ENCODE data around the gene CACNB2. TPM values are rescaled to one million over a fixed set of nuclear protein-coding genes. Genes with fewer than 3 reads are reported as not detected.

The CACNB2 gene
- total RNA-seq, 1 donor from 2014 or later, result 1.1 TPM

GRCh38 chr10:18332048-18332447, 191.8 kb downstream of the CACNB2 start:
- H3K27me3 Mint-ChIP-seq (ENCODE audit: low read depth), result no peaks in the 10 kb centered on the region
- no peak for DNase-seq (ENCODE audit: low spot score)
- no peaks in the 10 kb centered on the region for H3K36me3 Mint-ChIP-seq (ENCODE audit: low read depth)
- H3K27ac Mint-ChIP-seq, result no peak overlapping the region
- H3K4me3 Mint-ChIP-seq (ENCODE audit: low read depth), result no peak overlapping the region
- H3K9me3 Mint-ChIP-seq, result no peaks in the 10 kb centered on the region
- intact Hi-C loops (cut with micrococcal nuclease), result no loop called here
- no peaks in the 10 kb centered on the region for H3K4me1 Mint-ChIP-seq (ENCODE audit: low read depth)

- no peak for DNase-seq (ENCODE audit: low spot score)
- Mint-ChIP-seq H3K9me3 (no peaks in the 10 kb centered on the region), H3K4me1 (ENCODE audit: low read depth) (no peaks in the 10 kb centered on the region), H3K36me3 (ENCODE audit: low read depth) (no peaks in the 10 kb centered on the region), H3K27me3 (ENCODE audit: low read depth) (no peaks in the 10 kb centered on the region), H3K27ac (no peak overlapping the region), H3K4me3 (ENCODE audit: low read depth) (no peak overlapping the region)
- intact Hi-C loops (cut with micrococcal nuclease), result no loop called here
These were observed 192.3 kb downstream of the CACNB2 start for GRCh38 chr10:18332484-18332883.

- Mint-ChIP-seq H3K36me3 (ENCODE audit: low read depth) (no peaks in the 10 kb centered on the region), H3K27me3 (ENCODE audit: low read depth) (no peaks in the 10 kb centered on the region), H3K4me3 (ENCODE audit: low read depth) (no peak overlapping the region)
These were observed 193.4 kb downstream of the CACNB2 start for GRCh38 chr10:18333621-18334020.

DNA sequence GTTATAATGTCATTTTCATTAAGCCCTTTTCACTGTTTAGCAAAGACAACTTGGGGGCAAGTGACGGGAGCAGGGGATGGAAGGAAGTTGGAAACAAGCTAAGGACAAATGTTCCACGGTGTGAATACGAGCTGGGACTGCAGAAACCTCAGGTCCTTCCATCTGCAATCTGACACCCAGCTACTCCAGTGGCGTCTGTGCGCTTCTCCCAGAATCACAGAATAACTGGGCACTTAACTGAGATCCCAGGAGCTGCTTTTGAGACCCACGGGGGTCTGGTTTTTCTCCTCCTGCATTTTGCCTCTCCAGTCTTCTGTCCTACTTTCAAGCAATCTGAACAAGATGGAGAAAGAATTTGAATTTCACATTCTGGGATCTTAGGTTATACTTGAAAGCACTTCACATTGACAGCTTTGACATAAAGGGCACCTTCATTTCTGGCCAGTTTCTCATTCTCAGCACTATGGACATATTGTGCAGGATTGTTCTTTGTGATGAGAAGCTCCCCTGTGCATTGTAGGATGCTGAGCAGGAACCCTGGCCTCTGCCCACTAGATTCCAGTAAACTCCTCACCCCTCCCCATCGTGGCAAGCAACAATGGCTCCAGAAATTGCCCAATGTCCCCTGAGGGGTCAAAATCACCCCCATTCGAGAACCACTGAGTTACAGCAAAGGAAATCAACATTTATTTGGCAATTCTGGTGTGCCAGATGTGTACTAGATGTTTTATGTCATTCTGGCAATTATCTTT, 194.1 kb downstream of the CACNB2 start:
- Mint-ChIP-seq H3K4me1 (ENCODE audit: low read depth) (no peaks in the 10 kb centered on the region), H3K36me3 (ENCODE audit: low read depth) (no peaks in the 10 kb centered on the region), H3K9me3 (no peaks in the 10 kb centered on the region), H3K27me3 (ENCODE audit: low read depth) (no peaks in the 10 kb centered on the region), H3K4me3 (ENCODE audit: low read depth) (no peak overlapping the region), H3K27ac (no peak overlapping the region)
- intact Hi-C loops (cut with micrococcal nuclease), result no loop called here
- DNase-seq (ENCODE audit: low spot score), result no peak

More at GRCh38 chr10:18333621-18334020, 193.4 kb downstream of the CACNB2 start:
- intact Hi-C loops (cut with micrococcal nuclease), result no loop called here
- no peak for DNase-seq (ENCODE audit: low spot score)
- H3K4me1 Mint-ChIP-seq (ENCODE audit: low read depth), result no peaks in the 10 kb centered on the region
- no peaks in the 10 kb centered on the region for H3K9me3 Mint-ChIP-seq
- H3K27ac Mint-ChIP-seq, result no peak overlapping the region

DNA sequence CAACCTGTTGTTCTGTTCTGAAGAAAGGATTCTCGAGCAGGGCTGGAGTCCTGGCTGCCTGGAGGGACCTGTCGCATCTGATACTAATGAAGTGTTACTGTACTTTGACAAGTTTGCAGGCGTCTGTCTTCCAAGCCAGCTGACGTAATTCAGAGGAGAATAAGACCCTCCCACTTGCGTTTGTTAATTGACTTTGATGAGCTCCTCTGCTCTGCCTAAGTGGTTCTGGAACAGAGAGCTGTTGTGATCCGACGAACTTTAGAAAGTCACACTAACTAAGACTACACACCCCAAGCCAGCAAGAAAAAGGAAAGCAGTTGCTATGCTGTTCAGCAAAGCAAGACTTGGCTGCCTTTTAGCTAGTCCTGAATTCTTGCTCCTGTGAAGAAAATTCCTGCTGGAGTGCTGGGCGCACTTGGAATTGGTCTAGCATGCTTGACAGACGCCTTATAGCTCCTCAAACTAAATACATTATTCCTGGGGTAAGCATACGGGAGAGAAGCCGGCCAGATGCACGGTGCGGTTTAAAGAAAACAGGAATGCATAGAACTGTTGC, 200.3 kb downstream of the CACNB2 start:
- Mint-ChIP-seq H3K9me3 (no peaks in the 10 kb centered on the region), H3K27me3 (ENCODE audit: low read depth) (no peaks in the 10 kb centered on the region), H3K36me3 (ENCODE audit: low read depth) (no peaks in the 10 kb centered on the region), H3K4me1 (ENCODE audit: low read depth) (no peaks in the 10 kb centered on the region), H3K4me3 (ENCODE audit: low read depth) (no peak overlapping the region), H3K27ac (no peak overlapping the region)
- intact Hi-C loops (cut with micrococcal nuclease), result no loop called here
- no peak for DNase-seq (ENCODE audit: low spot score)

GRCh38 chr10:18341055-18341454, 200.8 kb downstream of the CACNB2 start:
- Mint-ChIP-seq H3K27ac (no peak overlapping the region), H3K4me1 (ENCODE audit: low read depth) (no peaks in the 10 kb centered on the region)
- intact Hi-C loops (cut with micrococcal nuclease), result no loop called here

DNA sequence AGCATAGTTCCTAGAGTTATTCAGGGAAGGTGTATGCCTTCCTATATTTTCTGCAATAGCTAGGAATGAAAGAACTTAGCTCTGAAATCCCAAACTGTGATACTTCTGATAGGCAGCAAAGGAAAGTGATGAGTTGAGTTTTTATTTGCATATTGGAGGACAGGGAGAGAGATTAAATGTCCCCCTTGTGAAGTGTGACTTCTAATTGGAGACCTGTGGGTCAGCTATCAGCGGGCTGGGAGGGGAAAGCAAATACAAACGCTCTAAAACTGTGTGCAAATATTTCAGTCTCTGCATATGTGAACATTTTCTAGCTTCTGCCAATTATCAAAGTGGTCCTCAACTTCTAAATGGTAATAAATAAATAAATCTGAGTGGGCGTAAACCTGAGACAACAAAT, 203.3 kb downstream of the CACNB2 start:
- intact Hi-C loops (cut with micrococcal nuclease), result no loop called here
- no peak overlapping the region for H3K27ac Mint-ChIP-seq
- no peak for DNase-seq (ENCODE audit: low spot score)
- H3K36me3 Mint-ChIP-seq (ENCODE audit: low read depth), result no peaks in the 10 kb centered on the region
- H3K27me3 Mint-ChIP-seq (ENCODE audit: low read depth), result no peaks in the 10 kb centered on the region
- no peaks in the 10 kb centered on the region for H3K9me3 Mint-ChIP-seq
- no peaks in the 10 kb centered on the region for H3K4me1 Mint-ChIP-seq (ENCODE audit: low read depth)
- H3K4me3 Mint-ChIP-seq (ENCODE audit: low read depth), result no peak overlapping the region

More at GRCh38 chr10:18341055-18341454, 200.8 kb downstream of the CACNB2 start:
- H3K27me3 Mint-ChIP-seq (ENCODE audit: low read depth), result no peaks in the 10 kb centered on the region
- no peak overlapping the region for H3K4me3 Mint-ChIP-seq (ENCODE audit: low read depth)
- H3K36me3 Mint-ChIP-seq (ENCODE audit: low read depth), result no peaks in the 10 kb centered on the region
- no peaks in the 10 kb centered on the region for H3K9me3 Mint-ChIP-seq
- no peak for DNase-seq (ENCODE audit: low spot score)

DNA sequence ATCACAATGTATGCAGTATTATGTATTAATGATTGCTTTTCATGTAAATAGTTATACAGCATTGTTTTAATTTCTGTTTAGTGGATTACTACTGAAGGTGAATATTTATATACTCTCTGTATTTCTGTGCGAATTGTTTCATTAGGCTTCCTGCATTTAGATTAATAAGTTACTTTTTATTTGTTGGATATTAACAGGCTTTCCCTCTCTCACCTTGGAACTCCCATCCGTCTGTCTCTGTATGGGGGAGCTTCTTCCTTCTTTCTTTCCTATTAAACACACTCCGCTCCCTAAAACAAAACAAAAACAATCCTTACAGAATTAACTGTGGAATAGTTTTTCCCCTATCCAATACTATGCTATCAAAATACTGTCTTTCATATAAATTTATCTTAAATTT, 205.1 kb downstream of the CACNB2 start:
- H3K27me3 Mint-ChIP-seq (ENCODE audit: low read depth), result no peaks in the 10 kb centered on the region
- no peak for DNase-seq (ENCODE audit: low spot score)
- intact Hi-C loops (cut with micrococcal nuclease), result no loop called here
- H3K4me1 Mint-ChIP-seq (ENCODE audit: low read depth), result no peaks in the 10 kb centered on the region
- H3K36me3 Mint-ChIP-seq (ENCODE audit: low read depth), result no peaks in the 10 kb centered on the region
- no peak overlapping the region for H3K4me3 Mint-ChIP-seq (ENCODE audit: low read depth)
- H3K27ac Mint-ChIP-seq, result no peak overlapping the region
- H3K9me3 Mint-ChIP-seq, result no peaks in the 10 kb centered on the region

DNA sequence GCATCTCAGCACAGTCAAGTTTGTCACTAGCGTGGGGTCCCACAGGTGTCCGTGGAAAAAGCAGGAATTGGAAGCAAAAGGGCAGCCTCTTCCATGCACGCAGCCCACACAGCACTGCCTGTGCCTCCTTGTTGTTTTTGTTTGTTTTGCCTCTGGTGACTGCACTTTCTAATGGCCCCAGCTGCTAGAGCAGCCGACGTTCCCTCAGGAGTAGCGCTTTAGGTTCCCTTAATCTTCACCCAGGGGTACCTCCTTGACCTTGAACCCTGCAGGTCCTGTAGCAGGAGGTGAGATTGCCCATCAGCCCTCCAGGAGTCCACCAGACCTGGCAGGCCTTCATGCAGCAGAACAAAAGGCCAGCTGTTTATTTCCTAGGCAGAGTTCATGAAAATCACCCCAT, 210.1 kb downstream of the CACNB2 start:
- intact Hi-C loops (cut with micrococcal nuclease), result no loop called here
- H3K9me3 Mint-ChIP-seq, result no peaks in the 10 kb centered on the region
- H3K4me3 Mint-ChIP-seq (ENCODE audit: low read depth), result no peak overlapping the region
- no peaks in the 10 kb centered on the region for H3K4me1 Mint-ChIP-seq (ENCODE audit: low read depth)
- H3K36me3 Mint-ChIP-seq (ENCODE audit: low read depth), result no peaks in the 10 kb centered on the region
- no peak overlapping the region for H3K27ac Mint-ChIP-seq
- no peaks in the 10 kb centered on the region for H3K27me3 Mint-ChIP-seq (ENCODE audit: low read depth)
- DNase-seq (ENCODE audit: low spot score), result no peak

DNA sequence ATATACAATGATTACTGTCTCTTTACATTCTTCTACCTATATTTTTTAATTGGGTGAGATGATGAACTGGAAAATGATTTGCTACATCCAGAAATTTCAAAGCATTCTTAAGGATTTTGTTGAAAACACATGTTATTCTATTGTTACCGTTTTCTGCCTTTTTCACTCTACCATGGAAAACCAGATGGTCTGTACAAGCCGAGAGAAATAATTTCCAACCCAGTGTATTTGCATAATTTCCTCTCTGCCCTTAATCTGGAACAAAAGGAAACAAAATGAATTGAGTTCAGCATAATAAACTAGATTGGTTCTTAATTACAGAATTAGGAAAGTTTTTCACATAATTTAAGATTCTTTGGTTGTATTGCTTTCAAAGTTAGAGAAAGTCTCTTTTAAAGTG, 211.2 kb downstream of the CACNB2 start:
- no peak for DNase-seq (ENCODE audit: low spot score)
- H3K27me3 Mint-ChIP-seq (ENCODE audit: low read depth), result no peaks in the 10 kb centered on the region
- no peaks in the 10 kb centered on the region for H3K4me1 Mint-ChIP-seq (ENCODE audit: low read depth)
- H3K36me3 Mint-ChIP-seq (ENCODE audit: low read depth), result no peaks in the 10 kb centered on the region
- H3K9me3 Mint-ChIP-seq, result no peaks in the 10 kb centered on the region
- H3K27ac Mint-ChIP-seq, result no peak overlapping the region
- H3K4me3 Mint-ChIP-seq (ENCODE audit: low read depth), result no peak overlapping the region
- intact Hi-C loops (cut with micrococcal nuclease), result no loop called here

DNA sequence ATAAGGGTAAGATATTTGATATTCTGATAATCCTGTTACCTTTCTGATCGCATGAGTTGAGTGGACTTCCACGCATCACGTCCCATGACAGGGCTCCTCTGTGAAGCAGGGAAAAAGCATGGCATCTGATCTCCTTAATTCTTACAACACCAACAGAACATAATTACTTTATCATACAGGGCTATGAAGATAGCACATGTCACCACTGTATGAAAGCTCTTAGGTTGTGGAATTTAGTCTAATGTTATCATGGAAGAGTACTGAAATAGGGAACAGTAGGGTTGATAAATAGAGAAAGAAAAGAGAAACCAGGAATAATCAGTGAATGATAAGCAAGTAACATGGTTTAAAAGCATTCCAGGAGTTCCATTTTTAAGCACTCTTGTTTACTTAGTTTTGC, 212.0 kb downstream of the CACNB2 start:
- no peaks in the 10 kb centered on the region for H3K27me3 Mint-ChIP-seq (ENCODE audit: low read depth)
- intact Hi-C loops (cut with micrococcal nuclease), result no loop called here
- no peaks in the 10 kb centered on the region for H3K4me1 Mint-ChIP-seq (ENCODE audit: low read depth)
- H3K27ac Mint-ChIP-seq, result no peak overlapping the region
- DNase-seq (ENCODE audit: low spot score), result no peak
- H3K36me3 Mint-ChIP-seq (ENCODE audit: low read depth), result no peaks in the 10 kb centered on the region
- no peaks in the 10 kb centered on the region for H3K9me3 Mint-ChIP-seq
- H3K4me3 Mint-ChIP-seq (ENCODE audit: low read depth), result no peak overlapping the region

DNA sequence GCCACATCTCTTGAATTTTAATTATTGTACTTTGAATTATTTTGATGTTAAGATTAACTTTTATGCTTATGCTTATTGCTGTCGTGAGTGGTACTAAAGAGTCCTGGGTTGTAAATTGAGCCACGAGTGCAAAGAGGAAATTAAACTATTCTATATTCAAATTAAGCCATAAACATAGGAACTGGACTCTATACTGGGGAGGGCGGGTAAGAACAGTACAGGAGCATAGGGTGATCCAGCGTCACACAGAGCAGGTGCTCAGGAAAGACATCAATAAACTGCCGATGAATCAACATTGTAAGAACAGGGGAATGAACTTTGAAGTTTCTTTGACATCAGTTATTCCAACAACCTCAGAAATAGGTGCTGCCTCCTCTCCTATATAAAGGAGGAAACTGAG, 219.6 kb downstream of the CACNB2 start:
- intact Hi-C loops (cut with micrococcal nuclease), result no loop called here
- no peak for DNase-seq (ENCODE audit: low spot score)
- H3K4me1 Mint-ChIP-seq (ENCODE audit: low read depth), result no peaks in the 10 kb centered on the region
- H3K27ac Mint-ChIP-seq, result no peak overlapping the region
- H3K36me3 Mint-ChIP-seq (ENCODE audit: low read depth), result no peaks in the 10 kb centered on the region
- H3K9me3 Mint-ChIP-seq, result no peaks in the 10 kb centered on the region
- H3K4me3 Mint-ChIP-seq (ENCODE audit: low read depth), result no peak overlapping the region
- H3K27me3 Mint-ChIP-seq (ENCODE audit: low read depth), result no peaks in the 10 kb centered on the region

GRCh38 chr10:18362892-18363291, 222.7 kb downstream of the CACNB2 start:
- intact Hi-C loops (cut with micrococcal nuclease), result no loop called here
- no peak overlapping the region for H3K4me3 Mint-ChIP-seq (ENCODE audit: low read depth)
- no peaks in the 10 kb centered on the region for H3K9me3 Mint-ChIP-seq
- no peak overlapping the region for H3K27ac Mint-ChIP-seq
- no peaks in the 10 kb centered on the region for H3K36me3 Mint-ChIP-seq (ENCODE audit: low read depth)
- no peak for DNase-seq (ENCODE audit: low spot score)
- no peaks in the 10 kb centered on the region for H3K27me3 Mint-ChIP-seq (ENCODE audit: low read depth)
- H3K4me1 Mint-ChIP-seq (ENCODE audit: low read depth), result no peaks in the 10 kb centered on the region
